DND-41 (cell line): ENCODE data around the gene HTT-AS.

Source experiments
- CTCF ChIP-seq: IDR thresholded peaks from 2 replicates; pipeline ENCODE4 v1.5.1; 2012; ENCODE audit warnings: borderline replicate concordance, low read length, moderate library complexity, mild to moderate bottlenecking; ENCODE audit not compliant: poor library complexity, severe bottlenecking; ENCODE audit errors: extremely low read depth
- EZH2 ChIP-seq: IDR thresholded peaks from 3 replicates; pipeline ENCODE4 v1.6.1; 2012; ENCODE audit warnings: borderline replicate concordance, low read depth, mild to moderate bottlenecking, moderate library complexity, low read length, inconsistent platforms; ENCODE audit not compliant: severe bottlenecking

DNA sequence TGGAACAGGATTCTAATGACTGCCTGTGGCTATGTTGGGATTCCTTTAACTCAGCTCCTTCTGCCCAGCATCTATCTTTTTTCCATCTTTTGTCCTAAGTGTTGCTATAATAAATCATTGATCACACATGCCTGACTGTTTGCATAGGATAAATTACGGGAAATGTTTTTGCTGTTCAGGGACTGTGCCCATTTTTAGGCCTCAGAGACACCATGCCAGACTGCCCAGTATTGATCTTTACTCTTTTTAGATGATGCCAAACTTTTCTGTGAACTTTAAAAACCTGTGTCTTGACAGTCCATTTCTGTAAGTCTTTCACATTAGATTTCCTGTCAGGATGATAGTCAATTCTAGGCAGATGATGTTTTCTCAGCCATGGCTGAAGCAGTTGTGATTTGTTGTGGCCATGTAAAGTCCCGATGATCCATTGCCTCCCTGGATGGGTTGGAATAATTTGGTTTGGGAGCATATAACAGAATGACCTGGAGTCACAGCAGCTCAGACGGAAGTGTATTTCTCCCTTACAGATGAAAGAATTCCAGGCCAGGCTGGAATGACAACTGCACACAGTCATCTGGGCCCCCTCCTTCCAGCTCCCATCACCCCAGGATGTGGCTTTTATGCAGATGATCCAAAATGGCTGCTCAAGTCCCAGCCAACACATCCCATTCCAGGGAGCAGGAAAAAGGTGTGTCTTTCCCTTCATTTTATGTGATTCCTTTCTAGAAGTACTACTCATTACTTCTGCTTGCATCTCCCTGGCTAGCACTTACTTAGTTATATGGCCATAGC lies 3.4 kb downstream of the HTT-AS start:
- no peak for TF ChIP-seq CTCF
- no peak for TF ChIP-seq EZH2
